ENCODE results near the gene EFNA1.

The EFNA1 gene

GRCh38 chr1:155127105-155127966 lies at the start of gene EFNA1:
EFNA1 (plus strand) TSS chr1:155127876; CDS start chr1:155127978, 102 bp downstream.
- no peak for DNase-seq

GRCh38 chr1:155078469-155079209 lies 49.0 kb upstream of the EFNA1 start, which contains the start of gene EFNA3:
EFNA3 (plus strand) TSS chr1:155078837; CDS start chr1:155078942, 105 bp downstream.
- no peak for DNase-seq

GRCh38 chr1:155079210-155079486 lies 48.5 kb upstream of the EFNA1 start:
- DNase-seq, result no peak

- DNase-seq, result no peak
Measured at GRCh38 chr1:155079487-155080311, 48.0 kb upstream of the EFNA1 start.

GRCh38 chr1:155080312-155081228 lies 47.1 kb upstream of the EFNA1 start:
- DNase-seq, result no peak

GRCh38 chr1:155081472-155082300 lies 46.0 kb upstream of the EFNA1 start:
- DNase-seq, result no peak

GRCh38 chr1:155082301-155083051 lies 45.2 kb upstream of the EFNA1 start:
- no peak for DNase-seq

GRCh38 chr1:155083052-155083541 lies 44.6 kb upstream of the EFNA1 start:
- DNase-seq, result no peak

- DNase-seq, result no peak
Measured at GRCh38 chr1:155083865-155084721, 43.6 kb upstream of the EFNA1 start.

GRCh38 chr1:155084722-155085503 lies 42.8 kb upstream of the EFNA1 start:
- DNase-seq, result peak; percentile 86

GRCh38 chr1:155085504-155086127 lies 42.1 kb upstream of the EFNA1 start:
- peak; percentile 65 for DNase-seq

- peak; percentile 65 for DNase-seq
Measured at GRCh38 chr1:155086128-155086741, 41.4 kb upstream of the EFNA1 start.

GRCh38 chr1:155086856-155087535 lies 40.7 kb upstream of the EFNA1 start:
- DNase-seq, result no peak

- DNase-seq, result peak; percentile 55
Measured at GRCh38 chr1:155091071-155092051, 36.3 kb upstream of the EFNA1 start.

- DNase-seq, result no peak
Measured at GRCh38 chr1:155092131-155092530, 35.5 kb upstream of the EFNA1 start.

GRCh38 chr1:155092641-155093040 lies 35.0 kb upstream of the EFNA1 start:
- DNase-seq, result no peak
